Keratinocyte (primary cell): Measurements from ENCODE around the gene RBM6. TPM values are rescaled to one million over a fixed set of nuclear protein-coding genes. Genes with fewer than 3 reads are reported as not detected.
A peak's percentile ranks its signal among the peaks of the same experiment; 100 is the strongest.

Experiments used
- DNase-seq: peaks from one replicate; pipeline ENCODE4 v3.0.0-alpha.2; 2011; ENCODE audit warnings: low read depth, missing footprints, low spot score
- FAIRE-seq: peaks from 2 replicates; lab custom pipeline; 2011; peaks lifted over from hg19 to GRCh38; lab: Jason Lieb, UNC
- H2AFZ ChIP-seq: 2 replicates; pipeline ENCODE4 v1.6.0; 2012; ENCODE audit warnings: low read length, control low read depth, inconsistent platforms; ENCODE audit not compliant: control insufficient read depth
- H3K27ac ChIP-seq: 2 replicates; pipeline ENCODE4 v1.5.1; 2011; ENCODE audit warnings: low read length; ENCODE audit not compliant: control insufficient read depth, insufficient read depth
- H3K27me3 ChIP-seq: 3 replicates; pipeline ENCODE4 v1.6.0; 2011; ENCODE audit warnings: low read length; ENCODE audit not compliant: control insufficient read depth, insufficient read depth; ENCODE audit errors: extremely low read depth
- H3K36me3 ChIP-seq, 2 experiments: 2 replicates in 1 of 2; 3 replicates in 1 of 2; pipeline ENCODE4 v1.5.1; 2011; ENCODE audit warnings: low read length in 2 of 2, mild to moderate bottlenecking in 1 of 2; ENCODE audit not compliant: control insufficient read depth in 2 of 2, insufficient read depth in 2 of 2; ENCODE audit errors: extremely low read depth in 1 of 2
- H3K4me1 ChIP-seq: 3 replicates; pipeline ENCODE4 v1.5.1; 2011; ENCODE audit warnings: low read length; ENCODE audit not compliant: control insufficient read depth, insufficient read depth; ENCODE audit errors: extremely low read depth
- H3K4me2 ChIP-seq: 3 replicates; pipeline ENCODE4 v1.6.0; 2011; ENCODE audit warnings: low read depth, low read length; ENCODE audit not compliant: control insufficient read depth, insufficient read depth; ENCODE audit errors: extremely low read depth
- H3K4me3 ChIP-seq, 3 experiments: fragments of 200-600 bp in 1 of 3; sonication (generic) in 1 of 3; 2 replicates in 2 of 3; 3 replicates in 1 of 3; pipeline ENCODE4 v1.5.1; 2011 to 2016; ENCODE audit warnings: low read length in 3 of 3, mild to moderate bottlenecking in 3 of 3, control low read depth in 2 of 3, inconsistent platforms in 1 of 3, low read depth in 1 of 3, mixed read lengths in 1 of 3, mixed run types in 1 of 3, moderate library complexity in 1 of 3; ENCODE audit not compliant: control insufficient read depth in 2 of 3, insufficient read depth in 2 of 3; ENCODE audit errors: extremely low read depth in 1 of 3
- H3K79me2 ChIP-seq: 2 replicates; pipeline ENCODE4 v1.6.0; 2012; ENCODE audit warnings: low read length; ENCODE audit not compliant: control insufficient read depth, insufficient read depth
- H3K9ac ChIP-seq: 3 replicates; pipeline ENCODE4 v1.6.0; 2011; ENCODE audit warnings: low read length; ENCODE audit not compliant: control insufficient read depth, insufficient read depth; ENCODE audit errors: extremely low read depth
- H3K9me1 ChIP-seq: 3 replicates; pipeline ENCODE4 v1.6.0; 2011; ENCODE audit warnings: low read length; ENCODE audit not compliant: control insufficient read depth, insufficient read depth; ENCODE audit errors: extremely low read depth
- H3K9me3 ChIP-seq: 2 replicates; pipeline ENCODE4 v1.5.1; 2012; ENCODE audit warnings: low read depth, low read length; ENCODE audit not compliant: control insufficient read depth
- H4K20me1 ChIP-seq: 3 replicates; pipeline ENCODE4 v1.6.0; 2011; ENCODE audit warnings: low read length; ENCODE audit not compliant: control insufficient read depth, insufficient read depth; ENCODE audit errors: extremely low read depth
- EZH2 ChIP-seq: IDR thresholded peaks from one replicate; pipeline ENCODE4 v1.6.1; 2012; ENCODE audit warnings: inconsistent platforms, mild to moderate bottlenecking, low read length, moderate library complexity
- dilution Hi-C: fragments of 300-500 bp; cut with MboI; formaldehyde crosslinking; loops from one replicate; pipeline ENCODE4 v1.7.0; 2020; ENCODE audit warnings: low sequenced_read_pairs; ENCODE audit not compliant: extremely low pct_ligation_motif_present
- polyA plus RNA-seq, 5 experiments: library from polyadenylated mRNA; depleted of rRNA in 3 of 5; stranded (reverse) in 3 of 5; stranded (forward) in 1 of 5; unstranded in 1 of 5; fragments of >200 nt; gene quantifications; 1 replicate in 1 of 5; 2 replicates in 3 of 5; 3 replicates in 1 of 5; pipeline versions ENCODE4 v1.2.1 to v1.2.3, GENCODE V29; 2011 to 2012; ENCODE audit warnings: missing spikeins in 2 of 5, low read depth in 1 of 5, low replicate concordance in 1 of 5
- TF ChIP-seq, protein P1 (sequence below), 3 experiments: IDR thresholded peaks in 1 of 3; conservative IDR thresholded peaks in 1 of 3; optimal IDR thresholded peaks in 1 of 3; 2 replicates in 2 of 3; 3 replicates in 1 of 3; pipeline versions ENCODE3 to v1.5.1; 2011; ENCODE audit warnings: low read length in 3 of 3, mild to moderate bottlenecking in 3 of 3, moderate library complexity in 2 of 3, control low read depth in 1 of 3, inconsistent platforms in 1 of 3; ENCODE audit not compliant: insufficient read depth in 2 of 3; ENCODE audit errors: extremely low read depth in 1 of 3

RBM6 gene
- polyA plus RNA-seq, 1 donor (not counting 4 experiments of a cell fraction or from before 2014, with no cell fraction given), result 43.2 TPM

DNA sequence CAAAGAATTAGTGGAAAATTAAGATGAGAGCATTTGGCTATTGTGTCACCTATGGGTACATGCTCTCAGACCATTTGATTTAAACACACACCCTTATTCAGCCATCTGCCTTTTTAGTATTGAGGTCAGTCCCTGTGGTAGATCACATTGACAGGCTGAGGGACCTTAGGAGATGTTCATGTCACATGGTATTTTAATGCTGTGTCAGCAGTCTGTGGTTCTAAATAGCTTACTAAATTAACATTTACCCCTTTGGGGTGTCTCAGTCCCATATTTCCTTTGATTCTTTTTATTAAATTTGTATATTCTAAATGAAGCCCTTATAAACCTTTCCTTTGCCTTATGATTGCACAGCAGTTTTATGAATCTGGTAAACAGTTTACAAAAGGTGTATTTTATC, 151.0 kb downstream of the RBM6 start:
- no peak for DNase-seq
- TF ChIP-seq EZH2, result no peak
- TF ChIP-seq, protein P1, sequence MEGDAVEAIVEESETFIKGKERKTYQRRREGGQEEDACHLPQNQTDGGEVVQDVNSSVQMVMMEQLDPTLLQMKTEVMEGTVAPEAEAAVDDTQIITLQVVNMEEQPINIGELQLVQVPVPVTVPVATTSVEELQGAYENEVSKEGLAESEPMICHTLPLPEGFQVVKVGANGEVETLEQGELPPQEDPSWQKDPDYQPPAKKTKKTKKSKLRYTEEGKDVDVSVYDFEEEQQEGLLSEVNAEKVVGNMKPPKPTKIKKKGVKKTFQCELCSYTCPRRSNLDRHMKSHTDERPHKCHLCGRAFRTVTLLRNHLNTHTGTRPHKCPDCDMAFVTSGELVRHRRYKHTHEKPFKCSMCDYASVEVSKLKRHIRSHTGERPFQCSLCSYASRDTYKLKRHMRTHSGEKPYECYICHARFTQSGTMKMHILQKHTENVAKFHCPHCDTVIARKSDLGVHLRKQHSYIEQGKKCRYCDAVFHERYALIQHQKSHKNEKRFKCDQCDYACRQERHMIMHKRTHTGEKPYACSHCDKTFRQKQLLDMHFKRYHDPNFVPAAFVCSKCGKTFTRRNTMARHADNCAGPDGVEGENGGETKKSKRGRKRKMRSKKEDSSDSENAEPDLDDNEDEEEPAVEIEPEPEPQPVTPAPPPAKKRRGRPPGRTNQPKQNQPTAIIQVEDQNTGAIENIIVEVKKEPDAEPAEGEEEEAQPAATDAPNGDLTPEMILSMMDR (optimal IDR thresholded peaks at IDR 0.05 in 1 of 3, IDR thresholded peaks at IDR 0.05 in 1 of 3, conservative IDR thresholded peaks at IDR 0.05 in 1 of 3; ENCODE audit: extremely low read depth in 1 of 3, insufficient read depth in 2 of 3, low read length in 3 of 3), result no peak
- no peaks in the 10 kb centered on the region for H3K9me3 ChIP-seq
- no peaks in the 10 kb centered on the region for H3K9me1 ChIP-seq
- dilution Hi-C loops, result no loop called here
- peaks cover 34 to 36% of the 10 kb centered on the region in 2 experiments for H3K36me3 ChIP-seq
- H2AFZ ChIP-seq, result no peak overlapping the region
- FAIRE-seq, result no peak
- H3K4me1 ChIP-seq, result peaks cover 14% of the 10 kb centered on the region
- no peak overlapping the region for H3K4me3 ChIP-seq
- peaks cover 58% of the 10 kb centered on the region for H3K79me2 ChIP-seq
- H3K27me3 ChIP-seq, result no peaks in the 10 kb centered on the region
- peak overlapping the region; percentile 94 for H3K4me2 ChIP-seq
- H3K27ac ChIP-seq, result no peak overlapping the region
- no peak overlapping the region for H3K9ac ChIP-seq
- no peaks in the 10 kb centered on the region for H4K20me1 ChIP-seq

GRCh38 chr3:50095352-50095998, 155.5 kb downstream of the RBM6 start:
- no peak overlapping the region for H2AFZ ChIP-seq
- no peaks in the 10 kb centered on the region for H3K9me3 ChIP-seq
- no peak overlapping the region for H3K4me2 ChIP-seq
- no peak overlapping the region for H3K27ac ChIP-seq
- no peaks in the 10 kb centered on the region for H3K9me1 ChIP-seq
- H3K27me3 ChIP-seq, result no peaks in the 10 kb centered on the region
- peaks cover 51% of the 10 kb centered on the region for H3K79me2 ChIP-seq
- no peak overlapping the region for H3K9ac ChIP-seq
- H3K4me3 ChIP-seq, result no peak overlapping the region
- DNase-seq (no peak), FAIRE-seq (no peak)
- dilution Hi-C loops, result no loop called here
- H4K20me1 ChIP-seq, result no peaks in the 10 kb centered on the region
- TF ChIP-seq EZH2, result no peak
- TF ChIP-seq, protein P1 (optimal IDR thresholded peaks at IDR 0.05 in 1 of 3, IDR thresholded peaks at IDR 0.05 in 1 of 3, conservative IDR thresholded peaks at IDR 0.05 in 1 of 3; ENCODE audit: extremely low read depth in 1 of 3, insufficient read depth in 2 of 3, low read length in 3 of 3), result no peak
- peaks cover 6% of the 10 kb centered on the region for H3K4me1 ChIP-seq
- H3K36me3 ChIP-seq, result peaks cover 54 to 62% of the 10 kb centered on the region in 2 experiments
